Measurements from ENCODE around the gene VAX1. TPM values are rescaled to one million over a fixed set of nuclear protein-coding genes. Genes with fewer than 3 reads are reported as not detected.

The VAX1 gene
- total RNA-seq, 1 experiment from 2014 or later: 4.6 TPM

- CTCF ChIA-PET: interaction anchor here (0.6 to 2.5 kb wide), 16 partner anchors 9 to 548 kb away, joined by 3 to 34 read pairs (median 4); no protein-coding TSS in a partner anchor
- in situ Hi-C loops (cut with HindIII; ENCODE audit: low pct_unique_long_range_greater_than_20kb, low sequenced_read_pairs): no loop called here
These were observed 37.3 kb upstream of the VAX1 start for GRCh38 chr10:117175215-117175900.

GRCh38 chr10:117174439-117175214 lies 36.6 kb upstream of the VAX1 start:
- ChIA-PET POLR2A (interaction anchor here (0.6 to 0.7 kb wide), 3 partner anchors 168 to 650 kb away, joined by 4 to 6 read pairs (median 5); no protein-coding TSS in a partner anchor), CTCF (interaction anchor here (0.6 to 2.5 kb wide), 18 partner anchors 9 to 1728 kb away, joined by 3 to 34 read pairs (median 4); no protein-coding TSS in a partner anchor)
- Histone ChIP-seq H3K36me3 (ENCODE audit: control insufficient read depth, insufficient read depth, low read length) (no peaks in the 10 kb centered on the region), H3K4me3 (ENCODE audit: low read depth in 2 of 2, low read length in 2 of 2) (peak overlapping the region; percentile 48 to 75), H3K9me3 (ENCODE audit: control insufficient read depth, insufficient read depth, low read depth, low read length) (no peaks in the 10 kb centered on the region), H3K27me3 (ENCODE audit: control insufficient read depth, insufficient read depth, low read length) (peaks cover 33% of the 10 kb centered on the region), H3K4me1 (ENCODE audit: control insufficient read depth, insufficient read depth, low read length) (peaks cover 4% of the 10 kb centered on the region; the same call in 1 of the 2 replicates), H3K27ac (ENCODE audit: low read length) (no peak overlapping the region)
- peak; percentile 79 for DNase-seq (ENCODE audit: low read depth, low spot score)
- BruUV-seq (replicated peaks): no TSS peak
- no peak for TF ChIP-seq SIN3A (IDR thresholded peaks at IDR 0.05; ENCODE audit: borderline replicate concordance, insufficient read depth, low read depth, low read length)
- TF ChIP-seq CTCF (IDR thresholded peaks at IDR 0.05): peak; percentile 96
- in situ Hi-C loops (cut with HindIII; ENCODE audit: low pct_unique_long_range_greater_than_20kb, low sequenced_read_pairs) (no loop called here), intact Hi-C loops (cut with micrococcal nuclease; ENCODE audit: unreplicated experiment) (loop anchor here (5.0 to 10.0 kb wide), 2 partner anchors 492 to 700 kb away; no protein-coding TSS in a partner anchor)
- ATAC-seq: peak; percentile 91

More at GRCh38 chr10:117175215-117175900, 37.3 kb upstream of the VAX1 start:
- BruUV-seq (replicated peaks): no TSS peak
- Histone ChIP-seq H3K9me3 (ENCODE audit: control insufficient read depth, insufficient read depth, low read depth, low read length) (no peaks in the 10 kb centered on the region), H3K4me3 (ENCODE audit: low read depth in 2 of 2, low read length in 2 of 2) (peak overlapping the region; percentile 48 to 75), H3K27ac (ENCODE audit: low read length) (no peak overlapping the region), H3K36me3 (ENCODE audit: control insufficient read depth, insufficient read depth, low read length) (no peaks in the 10 kb centered on the region), H3K4me1 (ENCODE audit: control insufficient read depth, insufficient read depth, low read length) (peaks cover 4% of the 10 kb centered on the region; the same call in 1 of the 2 replicates), H3K27me3 (ENCODE audit: control insufficient read depth, insufficient read depth, low read length) (peaks cover 31% of the 10 kb centered on the region)
- ATAC-seq (peak; percentile 83), DNase-seq (ENCODE audit: low read depth, low spot score) (no peak)
- TF ChIP-seq SIN3A (IDR thresholded peaks at IDR 0.05; ENCODE audit: borderline replicate concordance, insufficient read depth, low read depth, low read length) (no peak), CTCF (IDR thresholded peaks at IDR 0.05) (no peak; the same call in none of the 2 replicates), POLR2AphosphoS5 (IDR thresholded peaks at IDR 0.05; ENCODE audit: low read depth, low read length) (no peak), TCF7L2 (IDR thresholded peaks at IDR 0.05; ENCODE audit: low read depth, low read length) (no peak)
- TF ChIP-seq, protein P1, sequence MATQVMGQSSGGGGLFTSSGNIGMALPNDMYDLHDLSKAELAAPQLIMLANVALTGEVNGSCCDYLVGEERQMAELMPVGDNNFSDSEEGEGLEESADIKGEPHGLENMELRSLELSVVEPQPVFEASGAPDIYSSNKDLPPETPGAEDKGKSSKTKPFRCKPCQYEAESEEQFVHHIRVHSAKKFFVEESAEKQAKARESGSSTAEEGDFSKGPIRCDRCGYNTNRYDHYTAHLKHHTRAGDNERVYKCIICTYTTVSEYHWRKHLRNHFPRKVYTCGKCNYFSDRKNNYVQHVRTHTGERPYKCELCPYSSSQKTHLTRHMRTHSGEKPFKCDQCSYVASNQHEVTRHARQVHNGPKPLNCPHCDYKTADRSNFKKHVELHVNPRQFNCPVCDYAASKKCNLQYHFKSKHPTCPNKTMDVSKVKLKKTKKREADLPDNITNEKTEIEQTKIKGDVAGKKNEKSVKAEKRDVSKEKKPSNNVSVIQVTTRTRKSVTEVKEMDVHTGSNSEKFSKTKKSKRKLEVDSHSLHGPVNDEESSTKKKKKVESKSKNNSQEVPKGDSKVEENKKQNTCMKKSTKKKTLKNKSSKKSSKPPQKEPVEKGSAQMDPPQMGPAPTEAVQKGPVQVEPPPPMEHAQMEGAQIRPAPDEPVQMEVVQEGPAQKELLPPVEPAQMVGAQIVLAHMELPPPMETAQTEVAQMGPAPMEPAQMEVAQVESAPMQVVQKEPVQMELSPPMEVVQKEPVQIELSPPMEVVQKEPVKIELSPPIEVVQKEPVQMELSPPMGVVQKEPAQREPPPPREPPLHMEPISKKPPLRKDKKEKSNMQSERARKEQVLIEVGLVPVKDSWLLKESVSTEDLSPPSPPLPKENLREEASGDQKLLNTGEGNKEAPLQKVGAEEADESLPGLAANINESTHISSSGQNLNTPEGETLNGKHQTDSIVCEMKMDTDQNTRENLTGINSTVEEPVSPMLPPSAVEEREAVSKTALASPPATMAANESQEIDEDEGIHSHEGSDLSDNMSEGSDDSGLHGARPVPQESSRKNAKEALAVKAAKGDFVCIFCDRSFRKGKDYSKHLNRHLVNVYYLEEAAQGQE (IDR thresholded peaks at IDR 0.05; ENCODE audit: insufficient read depth in 1 of 2, low read depth in 2 of 2, low read length in 1 of 2): no peak
- intact Hi-C loops (cut with micrococcal nuclease; ENCODE audit: unreplicated experiment): loop anchor here (5.0 to 10.0 kb wide), 2 partner anchors 493 to 701 kb away; no protein-coding TSS in a partner anchor
- POLR2A ChIA-PET: interaction anchor here (0.6 to 0.7 kb wide), 3 partner anchors 168 to 326 kb away, joined by 3 to 6 read pairs (median 5); no protein-coding TSS in a partner anchor
